GM21528 (cell line): ENCODE results near the gene ARVCF.

Experiments
- ATAC-seq: cut with Tn5 transposase; IDR thresholded peaks from one replicate; pipeline ENCODE4 v1.9.1; 2021; ENCODE audit warnings: mild to moderate bottlenecking, moderate library complexity; ENCODE audit not compliant: unreplicated experiment, low FRiP score

The ARVCF gene

DNA sequence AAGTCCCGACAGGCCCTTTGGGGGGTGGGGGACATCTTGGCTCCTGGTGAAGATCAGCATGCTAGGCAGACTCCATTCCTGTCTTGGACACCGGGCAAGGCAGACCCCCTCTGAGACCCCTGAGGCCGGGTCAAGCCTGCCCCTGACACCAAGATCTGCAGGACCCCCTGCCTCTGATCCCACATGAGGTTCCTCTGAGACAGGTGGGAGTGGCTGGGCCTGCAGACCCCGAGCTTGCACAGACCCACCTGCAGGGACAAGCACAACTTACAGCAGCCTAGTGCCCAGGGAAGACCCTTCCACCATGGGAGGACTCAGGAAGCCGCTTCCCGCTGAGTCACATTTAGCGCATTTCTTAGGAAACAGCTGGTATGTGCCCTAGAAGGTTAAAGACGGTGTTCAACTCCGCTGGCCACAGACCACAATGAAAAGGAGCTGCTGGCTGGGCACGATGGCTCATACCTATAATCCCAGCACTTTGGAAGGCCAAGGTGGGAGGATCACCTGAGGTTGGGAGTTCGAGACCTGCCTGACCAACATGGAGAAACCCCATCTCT is 15.5 kb downstream of the ARVCF start:
- ATAC-seq = no peak

DNA sequence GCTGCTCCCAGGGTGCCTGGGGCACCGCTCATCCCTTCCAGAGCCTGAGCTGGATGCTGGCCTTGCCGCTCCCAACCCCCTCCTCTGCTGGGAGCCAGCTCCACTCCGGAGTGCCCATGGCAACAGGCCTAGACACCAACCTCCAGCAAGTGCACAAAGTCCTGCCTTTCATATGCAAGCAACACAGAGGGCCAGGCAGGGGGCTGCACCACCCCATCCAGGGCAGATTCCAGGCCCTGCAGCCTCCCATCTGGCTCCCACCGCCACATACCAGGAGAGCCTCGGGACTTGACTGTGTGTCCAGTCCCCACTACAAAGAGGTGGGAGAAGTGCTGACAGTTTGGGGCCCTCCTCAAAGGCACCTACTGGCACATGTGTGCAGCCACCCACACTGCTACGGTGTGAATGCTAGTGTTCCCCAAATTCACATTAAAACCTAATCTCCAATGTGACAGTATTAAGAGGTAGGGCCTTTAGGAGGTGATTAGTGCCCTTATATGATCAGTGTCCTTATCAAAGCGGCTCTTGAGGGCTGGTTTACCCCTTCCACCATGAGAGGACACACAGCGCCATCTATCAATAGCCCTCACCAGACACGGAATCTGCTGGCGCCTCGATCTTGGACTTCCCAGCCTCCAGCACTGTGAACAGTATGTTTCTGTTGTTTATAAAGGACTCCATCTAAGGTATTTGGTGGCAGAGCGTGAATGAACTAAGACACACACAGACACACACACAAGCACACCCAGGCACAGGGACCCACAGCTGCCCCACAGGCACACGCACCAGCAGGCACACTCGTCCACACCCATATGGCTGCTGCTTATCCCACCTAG is 16.2 kb downstream of the ARVCF start:
- ATAC-seq = no peak

DNA sequence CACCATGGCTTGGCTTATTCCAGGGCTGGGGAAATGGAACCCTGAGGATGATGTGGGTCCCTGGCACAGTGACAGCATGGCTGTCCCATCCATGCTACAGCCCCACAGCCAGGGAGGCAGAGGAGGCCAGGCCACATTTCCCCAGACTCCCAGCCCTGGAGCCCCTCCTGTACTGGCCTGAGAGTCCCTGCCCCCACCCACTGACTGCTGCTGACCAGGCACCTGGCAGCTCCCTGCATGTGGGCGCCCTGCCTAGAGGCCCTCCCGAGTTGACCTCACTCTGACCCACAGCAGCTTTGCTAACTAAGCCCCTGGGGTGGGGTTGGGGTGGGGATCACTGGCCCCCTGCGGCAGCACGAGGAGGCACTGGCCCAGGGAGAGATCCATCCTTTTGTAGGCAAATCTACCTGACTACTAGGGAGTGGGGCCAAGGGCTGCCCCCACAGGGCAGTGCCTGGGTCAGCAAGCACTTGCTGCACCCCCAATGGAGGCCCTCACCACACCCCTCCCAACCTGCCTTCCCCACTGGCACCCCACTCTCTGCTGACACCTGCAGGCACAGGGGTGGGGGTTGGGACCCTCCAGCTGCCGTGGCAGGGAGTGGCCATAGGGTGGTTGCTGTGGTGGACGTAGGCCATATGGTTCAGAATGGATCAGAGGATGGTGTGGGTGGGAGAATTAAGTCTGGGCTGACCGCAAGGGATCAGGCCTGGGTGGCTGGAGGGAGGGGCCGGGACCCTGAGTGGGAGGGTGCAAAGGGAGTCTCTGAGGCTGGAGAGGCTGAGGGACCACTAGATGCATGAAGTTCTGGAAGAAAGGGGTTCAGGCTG is 17.4 kb downstream of the ARVCF start:
- ATAC-seq = no peak

DNA sequence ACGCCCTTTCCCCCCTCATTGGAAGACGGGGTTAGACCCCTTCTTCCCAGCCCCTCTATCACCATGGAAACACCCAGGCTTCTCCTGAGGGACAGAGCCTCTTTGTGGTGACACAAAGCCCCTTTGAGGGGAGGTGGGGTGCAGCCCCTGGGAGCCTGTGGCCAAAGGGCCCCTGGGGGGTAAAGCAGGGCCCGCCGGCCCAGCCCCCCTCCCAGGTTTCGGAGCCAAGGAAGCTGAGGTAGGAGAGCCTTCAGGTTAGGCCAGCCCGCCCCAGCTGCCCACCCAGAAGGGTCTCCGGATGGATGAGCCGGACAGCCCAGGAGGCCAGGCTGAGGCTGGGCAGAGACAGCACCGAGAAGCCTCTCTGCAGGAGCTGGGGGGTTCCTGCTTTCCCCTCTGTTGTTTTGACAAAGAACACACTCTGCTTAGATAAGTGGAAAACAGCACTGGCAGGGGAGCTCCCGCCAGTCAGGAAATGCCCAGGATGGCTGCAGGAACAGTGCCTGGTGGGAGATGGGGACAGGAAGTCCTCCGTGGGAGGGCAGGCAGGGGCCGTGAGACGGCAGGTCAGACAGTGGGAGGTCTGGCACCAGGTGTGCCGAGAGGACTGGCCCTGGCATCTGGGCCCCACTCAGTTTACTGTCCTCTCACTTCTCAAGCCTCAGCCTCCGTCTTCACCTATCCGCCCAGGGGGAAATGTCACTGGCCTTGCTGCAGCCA is 18.2 kb downstream of the ARVCF start:
- ATAC-seq = no peak

DNA sequence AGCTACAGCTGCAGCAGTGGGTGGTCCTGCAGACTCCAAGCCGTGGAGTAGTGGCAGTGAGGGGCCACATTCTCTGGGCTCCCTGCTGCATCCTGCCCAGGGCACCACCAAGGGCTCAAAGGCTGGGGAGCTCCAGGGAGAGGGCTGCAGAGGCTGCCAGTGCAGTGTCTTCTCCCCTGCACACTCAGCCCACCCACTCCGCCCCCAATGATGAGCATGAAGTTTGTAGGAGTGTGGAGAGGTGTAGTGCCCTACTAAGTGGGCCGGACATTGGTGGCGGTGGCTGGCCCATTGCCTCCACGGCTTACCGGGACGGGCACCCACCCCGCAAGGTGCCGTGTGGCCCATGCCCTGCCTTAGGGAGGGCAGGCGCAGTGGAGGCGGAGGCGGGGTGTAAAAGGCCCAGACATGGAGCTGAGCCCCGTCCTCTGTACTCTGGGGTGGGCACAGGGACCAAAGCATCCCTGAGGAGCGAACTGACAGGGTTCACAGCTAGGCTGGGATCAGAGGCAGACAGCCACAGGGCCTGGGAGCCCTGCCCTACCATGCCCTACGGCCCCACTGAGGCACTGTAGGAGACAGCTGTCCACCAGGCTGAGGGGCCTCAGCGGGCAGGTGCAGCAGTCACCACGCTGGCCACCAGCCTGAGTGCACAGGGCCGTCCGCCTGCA is 18.9 kb downstream of the ARVCF start:
- no peak for ATAC-seq

DNA sequence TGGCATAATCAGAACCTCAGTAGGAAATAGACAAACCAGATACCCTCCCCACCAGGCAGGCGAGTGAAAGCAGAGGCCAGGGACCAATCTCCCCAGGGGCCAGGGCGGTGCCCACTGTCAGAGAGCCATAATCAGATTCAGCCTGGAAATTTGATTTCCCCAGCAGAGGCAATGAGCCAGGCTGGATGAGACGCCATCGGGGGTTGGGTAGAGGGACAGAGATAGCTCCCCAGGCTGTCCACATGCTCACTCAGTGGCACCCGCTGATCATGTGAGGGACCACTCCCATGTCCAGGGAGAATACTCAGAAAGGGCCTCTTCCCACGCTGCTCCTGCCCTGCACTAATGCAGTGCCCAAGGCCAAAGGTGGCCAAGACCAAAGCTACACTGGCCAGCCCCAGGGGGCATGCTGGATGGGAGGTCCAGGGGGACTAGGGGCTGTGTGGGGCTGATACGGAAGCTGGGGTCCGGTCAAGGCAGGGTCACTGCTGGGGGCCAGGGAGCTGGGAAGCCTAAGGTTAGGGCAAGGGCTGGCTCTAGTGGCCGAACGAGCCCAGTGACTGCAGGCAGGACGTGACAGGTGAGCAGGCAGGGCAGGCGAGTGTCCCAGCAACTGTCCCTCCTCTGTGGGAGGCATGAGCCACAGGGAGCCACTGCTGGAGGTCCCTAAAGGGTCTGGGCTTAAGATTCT is 19.8 kb downstream of the ARVCF start:
- no peak for ATAC-seq

DNA sequence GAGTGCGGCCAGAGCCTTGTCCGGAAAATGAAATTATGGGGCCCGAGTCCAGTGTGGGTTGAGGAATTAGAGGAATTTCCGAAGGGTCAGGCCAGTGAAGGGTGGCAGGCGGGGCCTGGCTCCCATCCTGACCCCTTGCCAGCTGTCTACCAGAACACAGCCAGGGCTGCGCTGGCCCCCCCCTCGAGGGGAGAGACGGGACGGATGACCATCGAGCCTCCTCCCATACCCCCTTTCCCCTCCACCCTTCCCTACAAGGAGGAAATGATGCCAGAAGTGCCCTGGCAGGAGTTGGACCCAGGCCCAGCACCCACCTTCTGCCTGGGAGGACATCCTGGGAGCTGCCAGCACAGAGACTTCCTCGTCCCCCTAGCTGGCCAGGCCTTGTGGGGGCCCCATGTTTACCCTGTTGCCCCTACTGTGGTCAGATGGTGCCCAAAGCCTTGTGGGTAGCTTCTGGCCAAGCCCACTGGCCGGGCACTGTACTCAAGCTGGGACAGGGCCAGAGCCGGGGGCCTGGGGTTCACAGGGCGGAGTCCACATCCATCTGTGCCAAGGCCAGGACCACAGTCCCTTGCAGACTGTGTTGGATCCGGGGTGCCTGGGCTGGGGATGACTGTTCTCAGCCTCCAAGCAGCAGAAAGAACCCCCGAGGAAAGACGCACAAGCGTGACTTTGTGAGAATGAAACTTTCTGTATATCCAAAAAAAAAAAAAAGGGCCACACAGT is 20.8 kb downstream of the ARVCF start:
- ATAC-seq = no peak

DNA sequence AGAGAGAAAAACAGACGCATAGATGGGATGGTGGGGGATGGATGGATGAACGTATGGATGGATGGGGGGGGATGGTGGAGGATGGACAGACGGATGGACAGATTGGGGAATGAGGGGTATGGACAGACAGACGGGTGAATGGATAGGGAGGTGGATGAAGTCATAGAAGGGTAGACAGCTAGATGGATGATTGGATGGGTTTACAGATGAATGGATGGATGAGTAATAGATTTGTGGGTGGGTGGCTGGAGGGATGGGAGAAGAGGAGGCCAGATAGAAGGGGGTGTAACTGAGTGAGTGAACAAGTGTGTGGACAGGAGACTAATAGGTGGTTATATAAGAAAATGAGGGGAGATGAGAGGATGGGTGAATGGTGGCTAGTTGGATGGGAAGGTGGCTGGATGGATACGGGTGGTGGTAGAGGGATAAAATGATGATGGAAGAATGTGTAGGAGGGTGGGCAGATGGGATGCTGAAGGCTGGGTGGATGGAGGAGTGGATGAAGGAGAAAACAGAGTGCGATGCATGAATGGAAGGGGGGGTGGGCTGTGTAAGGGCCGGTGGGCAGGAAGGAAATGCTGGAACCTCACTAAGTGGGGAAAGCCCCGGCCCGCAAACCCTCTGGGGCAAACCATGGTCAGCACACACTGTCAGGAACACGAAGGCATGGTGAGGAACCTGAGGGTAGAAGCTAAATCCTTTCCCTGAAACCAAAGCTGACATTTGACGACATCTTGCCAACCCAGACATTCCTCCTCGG is 21.6 kb downstream of the ARVCF start:
- ATAC-seq = no peak

DNA sequence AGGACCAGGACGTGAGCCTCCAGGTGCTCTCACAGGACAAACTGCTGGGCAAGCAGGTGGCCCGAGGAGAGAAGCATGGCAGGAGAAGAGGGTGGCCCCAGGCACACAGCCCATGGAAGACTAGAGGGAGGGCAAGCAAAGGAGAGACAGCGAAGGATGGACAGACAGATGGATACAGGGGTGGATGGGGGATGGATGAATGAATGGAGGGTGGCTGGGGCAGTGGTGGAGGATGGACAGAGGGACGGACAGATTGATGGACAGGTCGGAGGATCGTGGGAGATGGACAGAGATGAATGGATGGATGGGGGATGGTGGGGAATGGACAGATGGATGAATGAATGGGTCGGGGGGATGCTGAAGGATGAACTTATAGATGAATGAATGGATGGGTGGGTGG is 22.7 kb downstream of the ARVCF start:
- no peak for ATAC-seq

DNA sequence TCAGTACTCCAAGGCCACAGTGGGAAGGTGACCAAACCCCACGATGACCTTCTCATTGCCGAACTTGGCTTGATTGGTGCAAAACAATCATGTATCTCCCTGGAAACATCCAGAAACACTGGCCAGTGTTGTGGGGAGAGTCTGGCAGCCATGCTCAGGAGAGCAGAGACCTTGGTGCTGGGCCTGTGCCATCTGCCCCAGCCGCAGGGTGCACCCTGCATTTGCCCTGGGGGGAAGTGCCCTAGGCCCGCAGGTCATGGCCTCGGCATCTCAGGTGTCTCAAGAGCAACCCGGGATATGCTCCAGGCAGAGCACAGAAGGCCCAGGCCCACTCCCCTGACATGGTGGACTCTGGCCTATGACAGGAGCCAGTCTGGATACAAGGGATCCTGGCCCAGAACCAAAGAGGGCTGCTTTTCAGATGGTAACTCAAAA is 23.7 kb downstream of the ARVCF start:
- ATAC-seq = no peak

DNA sequence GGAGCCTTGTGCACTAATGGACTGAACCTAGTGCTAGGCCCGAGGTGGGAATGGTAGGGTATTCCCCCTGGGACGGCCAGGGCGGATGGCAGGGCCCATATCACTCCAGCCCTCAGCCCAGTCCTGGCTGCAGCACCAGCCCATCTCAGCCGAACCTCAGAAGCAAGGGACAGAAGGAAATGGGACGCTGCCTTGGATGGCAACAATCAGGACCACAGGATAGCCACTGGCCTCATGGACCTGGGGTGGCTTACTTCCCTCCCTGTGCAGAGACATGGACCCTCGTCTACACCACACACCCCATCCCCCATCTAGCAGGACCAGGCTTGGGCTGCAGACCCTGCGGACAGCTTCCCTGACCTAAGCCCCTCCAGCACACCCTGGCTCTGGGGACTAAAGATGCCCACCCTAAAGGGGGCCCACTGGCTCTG is 24.1 kb downstream of the ARVCF start:
- no peak for ATAC-seq

DNA sequence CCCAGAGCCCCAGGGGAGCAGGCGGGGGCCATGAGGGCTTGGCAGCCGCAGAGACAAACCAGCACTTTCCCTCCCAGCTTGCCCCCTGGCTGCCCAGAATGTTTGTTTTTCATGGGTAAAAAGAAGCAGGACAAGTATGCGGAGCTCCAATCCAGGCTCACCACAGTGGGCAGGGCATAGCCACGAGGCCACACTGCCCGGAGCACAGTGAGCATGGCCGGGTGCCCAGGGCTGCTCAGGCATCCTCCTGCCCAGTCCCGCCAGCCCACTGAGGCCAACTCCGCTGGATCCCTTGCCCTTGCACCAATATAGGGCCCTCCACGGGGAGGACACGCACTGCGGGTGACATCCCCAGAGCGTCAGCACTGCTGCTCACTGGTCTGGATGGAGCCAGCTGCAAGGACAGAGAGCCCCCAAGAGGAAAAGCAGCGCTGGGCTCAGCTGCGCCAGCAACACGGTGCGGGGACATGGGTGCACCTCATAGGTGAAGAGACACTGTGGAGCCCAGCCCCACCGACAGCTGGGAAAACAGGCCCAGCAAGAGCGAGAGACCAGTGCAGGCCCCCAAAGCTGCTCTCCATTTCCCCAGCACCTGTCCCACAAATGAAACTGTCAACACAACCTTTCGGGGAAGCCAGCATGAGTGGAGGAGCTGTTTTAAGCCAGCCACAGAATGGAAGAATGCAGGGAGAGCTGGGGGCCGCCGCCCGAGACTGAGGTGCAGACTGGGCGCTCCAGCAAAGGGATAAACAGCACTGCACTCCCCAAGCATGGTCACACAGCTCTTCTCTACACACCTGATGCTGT is 24.8 kb downstream of the ARVCF start:
- ATAC-seq = no peak

DNA sequence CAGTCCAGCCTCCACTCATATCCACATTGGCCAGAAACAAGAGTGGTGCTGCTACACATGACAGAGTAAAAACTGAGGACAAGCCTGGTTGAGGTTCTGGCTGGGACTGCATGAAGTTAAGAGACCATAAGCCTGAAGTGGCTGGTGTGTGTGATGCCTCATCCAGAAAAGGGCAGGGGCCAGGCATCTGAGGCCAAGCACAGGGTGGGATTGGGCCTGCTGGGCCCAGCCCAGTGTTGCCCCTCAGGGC is 25.3 kb downstream of the ARVCF start:
- ATAC-seq = no peak

DNA sequence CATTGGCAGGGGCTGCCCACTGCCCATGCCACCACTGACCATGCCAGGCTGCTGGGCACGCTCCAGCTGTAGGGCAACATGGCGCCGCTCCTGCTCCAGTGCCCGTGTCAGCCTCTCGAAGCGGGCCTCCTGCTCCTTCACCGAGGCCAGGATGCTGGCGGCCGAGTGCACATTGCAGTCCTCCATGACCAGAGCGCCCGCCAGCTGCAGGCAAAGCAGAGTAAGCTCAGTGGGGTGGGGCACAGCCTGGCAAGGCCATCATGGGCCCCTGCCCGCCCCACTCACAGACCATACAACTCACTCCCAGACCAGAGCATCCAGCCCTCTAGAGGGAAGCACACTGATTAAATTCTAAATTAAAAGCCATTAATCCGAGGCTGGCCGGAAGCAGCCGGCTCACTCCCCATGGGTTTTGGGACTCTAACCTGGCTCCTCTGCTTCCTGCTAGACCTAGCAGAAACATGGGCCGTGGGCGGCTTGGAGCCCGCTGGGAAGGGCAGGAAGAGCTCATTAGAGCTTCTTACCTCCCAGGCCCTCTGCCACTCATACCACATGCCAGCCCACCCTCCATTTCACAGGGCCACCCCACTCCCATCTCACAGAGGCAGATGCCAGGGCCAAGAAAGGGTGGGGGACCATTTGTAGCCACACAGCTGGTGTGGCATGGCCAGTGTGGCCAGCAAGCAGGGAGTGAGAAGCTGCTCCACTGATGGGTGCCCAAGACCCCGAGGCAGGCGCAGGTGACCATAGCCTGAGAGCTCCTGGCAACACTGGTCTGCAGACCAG is 25.8 kb downstream of the ARVCF start:
- ATAC-seq = no peak

DNA sequence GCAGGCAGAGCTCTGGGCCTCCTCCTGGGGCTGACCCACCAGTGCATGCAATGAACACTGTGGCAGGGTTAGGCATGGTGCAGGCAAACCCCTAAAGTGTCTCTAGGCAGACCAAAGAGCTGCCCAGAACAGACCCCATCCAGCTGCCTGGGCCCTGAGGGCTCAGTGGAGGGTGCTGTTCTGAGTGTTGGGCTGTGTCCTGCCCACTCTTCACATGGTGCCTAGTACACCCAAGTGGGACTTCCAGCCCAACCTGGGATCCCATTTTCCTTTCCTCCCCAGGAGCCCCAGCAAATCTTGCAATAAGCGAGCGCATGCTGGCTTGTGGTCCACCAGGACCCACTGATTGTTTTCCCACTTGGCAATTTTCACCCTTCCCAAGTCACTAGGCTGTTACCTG is 26.4 kb downstream of the ARVCF start:
- no peak for ATAC-seq

DNA sequence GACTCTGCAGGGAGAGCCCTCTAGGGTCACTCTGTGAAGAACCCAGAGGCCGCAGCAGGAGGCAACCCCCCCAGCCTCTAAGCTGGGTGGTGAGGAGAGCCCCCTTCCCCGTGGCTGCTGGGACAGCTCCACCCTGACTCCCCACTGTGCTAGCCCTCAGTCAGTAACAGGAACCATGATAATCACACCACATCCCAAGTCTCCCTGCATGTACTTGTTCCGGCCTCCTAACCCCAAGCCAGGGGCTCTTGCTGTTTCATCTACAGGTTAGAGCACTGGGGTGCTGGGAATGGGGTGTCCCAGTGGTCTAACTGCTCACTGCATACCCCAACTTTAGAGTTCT is 26.9 kb downstream of the ARVCF start:
- no peak for ATAC-seq
